ENCODE results near the gene PNRC1.
"Not testable (repeated sequence)": the region's sequence is repeated elsewhere in the genome, so short reads cannot be mapped to it uniquely, and the experiment has no call there.

PNRC1 gene

GRCh38 chr6:89066121-89066520, 14.4 kb upstream of the PNRC1 start:
- not testable (repeated sequence) for H3K4me1 ChIP-seq (ENCODE audit: control insufficient read depth, insufficient read depth, low read length); H3K36me3 ChIP-seq (ENCODE audit: control insufficient read depth, insufficient read depth, low read length); H3K4me3 ChIP-seq (ENCODE audit: low read length); H3K9ac ChIP-seq (ENCODE audit: low read length); H3K27me3 ChIP-seq (ENCODE audit: control insufficient read depth, insufficient read depth, low read length); H3K27ac ChIP-seq (ENCODE audit: low read depth, low read length)

DNA sequence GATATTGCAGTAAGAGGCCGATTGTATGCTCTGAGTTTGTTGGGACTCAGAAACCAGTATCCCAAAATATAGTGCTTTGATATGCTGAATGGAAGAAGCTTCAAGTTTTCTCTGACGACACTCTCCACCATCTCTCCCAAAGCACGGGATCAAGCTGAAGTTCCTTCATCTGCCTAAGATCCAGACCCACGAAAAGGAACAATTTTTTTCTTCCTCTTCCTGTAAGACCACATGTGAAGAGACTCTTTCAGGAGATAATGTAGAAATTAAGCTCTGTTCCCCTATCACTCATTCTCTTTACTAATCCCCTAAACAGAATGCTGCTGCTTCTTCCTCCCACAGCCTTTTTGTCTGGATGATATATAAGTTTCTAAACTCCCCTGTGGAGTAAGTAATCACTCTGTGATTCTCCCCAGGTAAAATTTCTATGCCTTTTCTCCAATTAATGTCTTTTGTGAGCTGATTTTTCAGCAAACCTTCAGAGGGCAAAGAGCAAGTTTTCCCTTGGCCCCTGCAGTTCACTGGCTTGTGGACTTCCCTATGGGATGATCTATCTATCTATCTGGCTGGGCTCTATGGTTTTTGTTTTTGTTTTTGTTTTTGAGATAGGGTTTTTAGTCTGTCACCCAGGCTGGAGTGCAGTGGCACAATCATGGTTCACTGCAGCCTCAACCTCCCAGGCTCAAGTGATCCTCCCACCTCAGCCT, 13.5 kb upstream of the PNRC1 start:
- H3K4me3 ChIP-seq (ENCODE audit: low read length), result no peak overlapping the region
- H3K4me1 ChIP-seq (ENCODE audit: control insufficient read depth, insufficient read depth, low read length), result no peaks in the 10 kb centered on the region
- H3K27me3 ChIP-seq (ENCODE audit: control insufficient read depth, insufficient read depth, low read length), result no peaks in the 10 kb centered on the region
- no peak overlapping the region for H3K27ac ChIP-seq (ENCODE audit: low read depth, low read length)
- H3K36me3 ChIP-seq (ENCODE audit: control insufficient read depth, insufficient read depth, low read length), result no peaks in the 10 kb centered on the region
- H3K9ac ChIP-seq (ENCODE audit: low read length), result no peak overlapping the region

- peaks cover 6% of the 10 kb centered on the region for H3K4me1 ChIP-seq (ENCODE audit: control insufficient read depth, insufficient read depth, low read length)
- H3K27ac ChIP-seq (ENCODE audit: low read depth, low read length), result no peak overlapping the region
- H3K36me3 ChIP-seq (ENCODE audit: control insufficient read depth, insufficient read depth, low read length), result no peaks in the 10 kb centered on the region
- no peak overlapping the region for H3K4me3 ChIP-seq (ENCODE audit: low read length)
- no peaks in the 10 kb centered on the region for H3K27me3 ChIP-seq (ENCODE audit: control insufficient read depth, insufficient read depth, low read length)
- no peak overlapping the region for H3K9ac ChIP-seq (ENCODE audit: low read length)
Observed at GRCh38 chr6:89067796-89068195, 12.8 kb upstream of the PNRC1 start.

DNA sequence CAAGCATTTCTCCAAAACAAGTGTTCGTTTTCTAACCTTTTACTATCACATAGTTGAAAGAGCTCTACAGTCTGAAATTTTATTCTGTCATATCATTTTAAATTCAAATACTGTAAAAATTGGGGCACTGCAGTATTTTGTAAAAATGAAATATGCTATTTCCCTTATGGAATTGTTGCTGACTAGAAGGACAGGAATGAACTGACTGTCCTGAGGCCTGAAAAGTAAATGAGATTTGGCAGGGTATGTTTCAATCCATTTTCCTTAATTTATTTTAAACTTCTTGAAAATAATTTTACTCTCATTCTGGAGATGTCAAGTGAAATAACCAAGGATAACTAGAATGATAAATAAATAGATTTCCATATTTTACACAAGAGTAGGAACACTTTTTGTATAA, 11.9 kb upstream of the PNRC1 start:
- Histone ChIP-seq H3K27me3 (ENCODE audit: control insufficient read depth, insufficient read depth, low read length) (no peaks in the 10 kb centered on the region), H3K36me3 (ENCODE audit: control insufficient read depth, insufficient read depth, low read length) (no peaks in the 10 kb centered on the region), H3K4me1 (ENCODE audit: control insufficient read depth, insufficient read depth, low read length) (peaks cover 8% of the 10 kb centered on the region), H3K4me3 (ENCODE audit: low read length) (no peak overlapping the region), H3K27ac (ENCODE audit: low read depth, low read length) (no peak overlapping the region), H3K9ac (ENCODE audit: low read length) (no peak overlapping the region)

DNA sequence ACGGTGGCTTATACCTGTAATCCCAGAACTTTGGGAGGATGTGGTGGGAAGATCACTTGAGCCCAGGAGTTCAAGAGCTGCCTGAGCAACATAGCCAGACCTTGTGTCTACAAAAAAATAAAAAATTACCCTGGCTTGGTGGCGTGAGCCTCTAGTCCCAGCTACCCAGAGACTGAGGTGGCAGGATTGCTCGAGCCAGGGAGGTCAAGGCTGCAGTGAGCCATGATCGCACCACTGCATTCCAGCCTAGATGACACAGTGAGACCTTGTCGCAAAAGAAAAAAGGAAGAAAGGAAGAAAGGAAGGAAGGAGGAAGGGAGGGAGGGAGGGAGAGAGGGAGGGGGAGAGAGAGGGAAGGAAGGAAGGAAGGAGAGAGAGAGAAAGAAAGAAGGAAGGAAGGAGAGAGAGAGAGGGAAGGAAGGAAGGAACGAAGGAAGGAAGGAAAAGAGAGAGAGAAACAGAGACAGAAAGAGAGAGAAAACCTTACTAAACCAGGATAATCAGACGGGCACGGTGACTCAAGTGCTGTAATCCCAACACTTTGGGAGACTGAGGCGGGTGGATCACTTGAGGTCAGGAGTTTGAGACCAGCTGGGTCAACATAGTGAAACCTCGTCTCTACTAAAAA, 10.9 kb upstream of the PNRC1 start:
- H3K27me3 ChIP-seq (ENCODE audit: control insufficient read depth, insufficient read depth, low read length), result no peaks in the 10 kb centered on the region
- H3K36me3 ChIP-seq (ENCODE audit: control insufficient read depth, insufficient read depth, low read length), result no peaks in the 10 kb centered on the region
- no peak overlapping the region for H3K4me3 ChIP-seq (ENCODE audit: low read length)
- peaks cover 8% of the 10 kb centered on the region for H3K4me1 ChIP-seq (ENCODE audit: control insufficient read depth, insufficient read depth, low read length)
- H3K9ac ChIP-seq (ENCODE audit: low read length), result no peak overlapping the region
- no peak overlapping the region for H3K27ac ChIP-seq (ENCODE audit: low read depth, low read length)

DNA sequence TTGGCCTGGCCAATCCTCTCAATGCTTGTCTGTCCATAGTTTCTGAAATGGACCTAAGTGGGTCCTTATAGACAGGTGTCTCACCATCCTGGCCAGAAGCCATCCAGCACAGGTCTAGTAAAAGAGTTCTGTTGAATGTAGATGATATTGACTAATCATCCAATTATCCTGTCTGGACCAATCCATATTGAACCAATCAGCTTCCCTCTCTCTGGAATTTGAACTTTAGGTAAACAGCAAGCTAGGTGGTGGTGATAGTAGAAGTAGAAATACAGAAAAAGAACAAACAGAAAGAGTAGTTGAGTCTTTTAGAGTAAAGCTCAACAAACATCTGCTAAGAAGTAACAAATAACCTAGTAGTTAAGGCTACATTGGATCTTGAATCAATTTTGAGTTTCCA, 9.5 kb upstream of the PNRC1 start:
- Histone ChIP-seq H3K27me3 (ENCODE audit: control insufficient read depth, insufficient read depth, low read length) (no peaks in the 10 kb centered on the region), H3K36me3 (ENCODE audit: control insufficient read depth, insufficient read depth, low read length) (no peaks in the 10 kb centered on the region), H3K9ac (ENCODE audit: low read length) (no peak overlapping the region), H3K4me1 (ENCODE audit: control insufficient read depth, insufficient read depth, low read length) (peaks cover 8% of the 10 kb centered on the region), H3K4me3 (ENCODE audit: low read length) (no peak overlapping the region), H3K27ac (ENCODE audit: low read depth, low read length) (no peak overlapping the region)

DNA sequence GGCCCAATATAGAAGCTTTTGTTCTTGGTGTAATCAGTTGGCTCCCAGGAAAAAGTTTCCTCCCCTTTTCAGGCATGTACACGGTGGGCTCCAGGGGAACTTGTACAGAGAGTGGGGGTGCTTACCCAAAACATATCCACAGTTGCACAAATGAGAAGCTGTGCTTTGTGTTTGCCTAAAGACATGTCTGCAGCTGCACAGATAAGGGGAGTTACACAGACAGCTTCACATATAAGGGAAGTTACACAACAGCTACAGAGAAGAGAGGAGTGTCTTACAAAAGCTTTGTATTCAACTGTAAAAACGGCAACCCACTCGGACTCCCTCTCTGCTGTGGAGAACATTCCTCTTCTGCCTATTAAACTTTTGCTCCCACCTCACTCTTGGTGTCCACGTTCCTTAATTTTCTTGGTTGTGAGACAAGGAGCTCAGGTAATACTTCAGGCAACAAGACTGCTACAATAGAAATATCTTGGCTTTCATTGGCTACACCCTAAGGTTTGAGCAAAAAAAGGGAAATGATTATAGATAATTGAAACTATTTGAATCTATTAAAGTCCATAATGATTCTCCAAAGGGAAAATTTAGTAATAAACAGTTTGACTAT, 7.4 kb upstream of the PNRC1 start:
- H3K27ac ChIP-seq (ENCODE audit: low read depth, low read length), result peak overlapping the region; percentile 82
- no peaks in the 10 kb centered on the region for H3K27me3 ChIP-seq (ENCODE audit: control insufficient read depth, insufficient read depth, low read length)
- peaks cover 8% of the 10 kb centered on the region for H3K4me1 ChIP-seq (ENCODE audit: control insufficient read depth, insufficient read depth, low read length)
- H3K4me3 ChIP-seq (ENCODE audit: low read length), result no peak overlapping the region
- no peak overlapping the region for H3K9ac ChIP-seq (ENCODE audit: low read length)
- H3K36me3 ChIP-seq (ENCODE audit: control insufficient read depth, insufficient read depth, low read length), result no peaks in the 10 kb centered on the region

DNA sequence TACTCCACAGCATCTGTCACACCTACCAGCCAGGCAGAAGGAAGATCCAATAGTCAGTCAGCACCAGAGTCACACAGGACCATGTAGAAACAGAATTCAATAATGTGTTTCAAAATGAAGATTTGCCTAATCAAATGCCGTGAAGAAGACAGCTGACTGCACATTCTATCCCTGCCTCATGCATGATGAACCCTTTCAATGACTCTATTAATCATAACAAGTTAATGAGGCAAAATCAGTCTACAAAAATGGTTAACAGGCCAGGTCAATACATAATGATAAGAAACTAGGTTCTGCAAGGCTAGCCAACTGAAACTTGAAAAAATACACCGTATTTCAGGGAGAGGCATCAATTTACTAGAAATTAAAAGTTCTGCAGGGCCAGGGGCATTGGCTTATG, 6.7 kb upstream of the PNRC1 start:
- peaks cover 8% of the 10 kb centered on the region for H3K4me1 ChIP-seq (ENCODE audit: control insufficient read depth, insufficient read depth, low read length)
- no peaks in the 10 kb centered on the region for H3K36me3 ChIP-seq (ENCODE audit: control insufficient read depth, insufficient read depth, low read length)
- no peak overlapping the region for H3K4me3 ChIP-seq (ENCODE audit: low read length)
- H3K27me3 ChIP-seq (ENCODE audit: control insufficient read depth, insufficient read depth, low read length), result no peaks in the 10 kb centered on the region
- H3K9ac ChIP-seq (ENCODE audit: low read length), result no peak overlapping the region
- H3K27ac ChIP-seq (ENCODE audit: low read depth, low read length), result no peak overlapping the region

- Histone ChIP-seq H3K27me3 (ENCODE audit: control insufficient read depth, insufficient read depth, low read length) (no peaks in the 10 kb centered on the region), H3K4me1 (ENCODE audit: control insufficient read depth, insufficient read depth, low read length) (peaks cover 7% of the 10 kb centered on the region), H3K36me3 (ENCODE audit: control insufficient read depth, insufficient read depth, low read length) (peaks cover 4% of the 10 kb centered on the region), H3K9ac (ENCODE audit: low read length) (peak overlapping the region; percentile 81), H3K4me3 (ENCODE audit: low read length) (peak overlapping the region; percentile 100), H3K27ac (ENCODE audit: low read depth, low read length) (peak overlapping the region; percentile 100)
Observed at GRCh38 chr6:89079511-89080234, 878 bp upstream of the PNRC1 start.

DNA sequence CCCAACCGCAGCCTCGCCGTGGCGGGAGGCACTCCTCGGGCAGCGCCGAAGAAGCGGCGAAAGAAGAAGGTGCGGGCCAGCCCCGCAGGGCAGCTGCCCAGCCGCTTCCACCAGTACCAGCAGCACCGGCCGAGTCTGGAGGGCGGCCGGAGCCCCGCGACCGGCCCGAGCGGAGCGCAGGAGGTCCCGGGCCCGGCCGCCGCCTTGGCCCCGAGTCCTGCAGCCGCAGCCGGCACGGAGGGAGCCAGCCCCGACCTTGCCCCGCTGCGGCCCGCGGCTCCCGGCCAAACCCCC, 525 bp downstream of the PNRC1 start:
- H3K9ac ChIP-seq (ENCODE audit: low read length), result peak overlapping the region; percentile 100
- peaks cover 13% of the 10 kb centered on the region for H3K4me1 ChIP-seq (ENCODE audit: control insufficient read depth, insufficient read depth, low read length)
- peak overlapping the region; percentile 100 for H3K4me3 ChIP-seq (ENCODE audit: low read length)
- peaks cover 9% of the 10 kb centered on the region for H3K36me3 ChIP-seq (ENCODE audit: control insufficient read depth, insufficient read depth, low read length)
- no peaks in the 10 kb centered on the region for H3K27me3 ChIP-seq (ENCODE audit: control insufficient read depth, insufficient read depth, low read length)
- peak overlapping the region; percentile 100 for H3K27ac ChIP-seq (ENCODE audit: low read depth, low read length)

GRCh38 chr6:89081423-89082322, 1.1 kb downstream of the PNRC1 start:
- Histone ChIP-seq H3K36me3 (ENCODE audit: control insufficient read depth, insufficient read depth, low read length) (peaks cover 9% of the 10 kb centered on the region), H3K4me1 (ENCODE audit: control insufficient read depth, insufficient read depth, low read length) (peaks cover 15% of the 10 kb centered on the region), H3K9ac (ENCODE audit: low read length) (peak overlapping the region; percentile 100), H3K4me3 (ENCODE audit: low read length) (peak overlapping the region; percentile 100), H3K27me3 (ENCODE audit: control insufficient read depth, insufficient read depth, low read length) (no peaks in the 10 kb centered on the region), H3K27ac (ENCODE audit: low read depth, low read length) (peak overlapping the region; percentile 100)

DNA sequence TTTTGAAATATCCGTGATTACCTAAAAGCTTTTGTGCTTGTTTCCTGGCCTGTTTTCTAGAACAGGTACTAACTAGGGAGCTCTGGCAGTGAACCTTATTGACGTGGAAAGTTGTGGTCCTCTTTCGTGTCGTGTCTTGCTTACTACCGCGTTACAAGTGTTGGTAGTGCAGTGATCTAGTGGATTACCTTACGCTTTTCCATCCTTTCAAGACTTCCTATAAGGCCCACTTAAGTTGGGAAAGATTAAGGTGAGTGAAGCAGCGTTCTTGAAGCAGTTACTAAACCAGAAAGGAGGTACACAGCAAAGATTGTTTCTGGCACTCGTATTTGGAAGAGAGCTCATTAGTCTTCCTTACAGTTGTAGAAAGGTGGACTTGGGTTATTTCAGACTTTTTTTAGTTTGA, 1.9 kb downstream of the PNRC1 start:
- peak overlapping the region; percentile 100 for H3K4me3 ChIP-seq (ENCODE audit: low read length)
- H3K4me1 ChIP-seq (ENCODE audit: control insufficient read depth, insufficient read depth, low read length), result peaks cover 15% of the 10 kb centered on the region
- H3K27me3 ChIP-seq (ENCODE audit: control insufficient read depth, insufficient read depth, low read length), result no peaks in the 10 kb centered on the region
- peak overlapping the region; percentile 20 for H3K9ac ChIP-seq (ENCODE audit: low read length)
- peaks cover 9% of the 10 kb centered on the region for H3K36me3 ChIP-seq (ENCODE audit: control insufficient read depth, insufficient read depth, low read length)
- peak overlapping the region; percentile 97 for H3K27ac ChIP-seq (ENCODE audit: low read depth, low read length)

Measured in rectal smooth muscle tissue (tissue), 1 donor.